A673 (cell line): Measurements from ENCODE around the gene ZC3H12D. TPM values are rescaled to one million over a fixed set of nuclear protein-coding genes. Genes with fewer than 3 reads are reported as not detected.

ENCODE experiments used
- BruUV-seq: library from RNA; stranded (reverse); fragments of 400-500 nt; replicated peaks from 2 replicates; lab custom pipeline; 2021; lab: Mats Ljungman, UMichigan
- CTCF ChIA-PET: fragments of 300-600 bp; sonication (Branson Sonifier 250); formaldehyde crosslinking; loops from one replicate; lab custom pipeline; 2022; ENCODE audit warnings: antibody characterized with exemption; lab: Charles Lee
- POLR2A ChIA-PET: fragments of 300-600 bp; sonication (Branson Sonifier 250); formaldehyde crosslinking; loops from one replicate; lab custom pipeline; 2022; ENCODE audit warnings: antibody characterized with exemption; ENCODE audit not compliant: low non-redundant PET; lab: Charles Lee
- DNase-seq: peaks from one replicate; pipeline ENCODE4 v3.0.0-alpha.2; 2015; ENCODE audit warnings: low spot score
- H3K27ac ChIP-seq: fragments of 200-600 bp; sonication (generic); 2 replicates; pipeline ENCODE4 v1.5.1; 2016; ENCODE audit warnings: mixed run types, low read depth, mild to moderate bottlenecking, mixed read lengths, antibody characterized with exemption, low read length; ENCODE audit not compliant: poor library complexity, severe bottlenecking
- H3K27me3 ChIP-seq: fragments of 200-600 bp; sonication (generic); replicated peaks from 2 replicates; pipeline ENCODE4 v1.6.1; 2017; ENCODE audit warnings: mixed run types, low read depth, mild to moderate bottlenecking, mixed read lengths, antibody characterized with exemption, low read length; ENCODE audit not compliant: insufficient read depth, poor library complexity
- H3K36me3 ChIP-seq: fragments of 200-600 bp; sonication (generic); 2 replicates; pipeline ENCODE4 v1.6.1; 2016; ENCODE audit warnings: mixed run types, mild to moderate bottlenecking, mixed read lengths, antibody characterized with exemption, low read length; ENCODE audit not compliant: insufficient read depth, poor library complexity, severe bottlenecking
- H3K4me1 ChIP-seq: fragments of 200-600 bp; sonication (generic); 2 replicates; pipeline ENCODE4 v1.6.1; 2017; ENCODE audit warnings: mixed run types, mild to moderate bottlenecking, mixed read lengths, antibody characterized with exemption, low read length; ENCODE audit not compliant: insufficient read depth, poor library complexity, severe bottlenecking
- H3K4me3 ChIP-seq: fragments of 200-600 bp; sonication (generic); 2 replicates; pipeline ENCODE4 v1.5.1; 2016; ENCODE audit warnings: low read depth, mixed run types, mild to moderate bottlenecking, mixed read lengths, low read length; ENCODE audit not compliant: poor library complexity, severe bottlenecking
- H3K9me3 ChIP-seq: fragments of 200-600 bp; sonication (generic); 2 replicates; pipeline ENCODE4 v1.6.1; 2016; ENCODE audit warnings: mixed run types, low read depth, mild to moderate bottlenecking, mixed read lengths, antibody characterized with exemption, low read length; ENCODE audit not compliant: poor library complexity, severe bottlenecking
- EZH2 ChIP-seq: fragments of 200-600 bp; sonication (generic); IDR thresholded peaks from 2 replicates; pipeline ENCODE4 v1.6.1; 2017; ENCODE audit warnings: borderline replicate concordance, low read depth, mild to moderate bottlenecking, mixed read lengths, antibody characterized with exemption, low read length; ENCODE audit not compliant: poor library complexity, severe bottlenecking
- intact Hi-C: fragments of 100-400 bp; cut with micrococcal nuclease; formaldehyde crosslinking; loops from one replicate; pipeline ENCODE4 v1.10.0; 2022; ENCODE audit not compliant: unreplicated experiment
- total RNA-seq: library from RNA; stranded (reverse); gene quantifications from 2 replicates; pipeline ENCODE4 v1.2.3, GENCODE V29; 2021
- TF ChIP-seq, protein P1 (sequence below): fragments of 300-800, 200-600 bp; sonication (generic); conservative IDR thresholded peaks from 2 replicates; pipeline ENCODE4 v1.5.1; 2017; ENCODE audit warnings: low read depth, mild to moderate bottlenecking, antibody characterized with exemption, low read length, moderate library complexity, mixed read lengths

The ZC3H12D gene
- total RNA-seq, 1 experiment from 2014 or later: 0.30 TPM

DNA sequence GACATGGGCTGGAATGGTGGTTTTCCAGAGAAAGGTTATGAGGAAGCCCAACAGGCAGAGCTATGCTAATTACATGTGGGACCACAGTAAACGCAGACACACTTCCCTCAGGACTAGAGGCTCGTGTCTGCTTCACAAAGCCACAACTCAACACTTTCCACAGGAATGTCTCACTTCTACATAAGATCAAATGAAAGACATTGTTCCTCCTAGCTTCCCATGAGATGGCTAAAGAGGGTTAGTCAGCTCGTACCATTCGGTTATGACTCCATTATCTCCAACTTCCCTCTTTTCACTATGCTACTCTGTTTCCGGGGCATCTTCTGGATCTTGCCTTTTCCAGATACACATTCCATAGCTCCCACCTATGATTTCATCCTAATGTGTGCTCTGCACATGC lies 29.1 kb upstream of the ZC3H12D start:
- no peaks in the 10 kb centered on the region for H3K9me3 ChIP-seq
- no peaks in the 10 kb centered on the region for H3K4me1 ChIP-seq
- H3K4me3 ChIP-seq: no peak overlapping the region
- DNase-seq: no peak
- ChIA-PET POLR2A (no interaction called here), CTCF (no interaction called here)
- no peaks in the 10 kb centered on the region for H3K27me3 ChIP-seq
- BruUV-seq: no TSS peak
- TF ChIP-seq, protein P1, sequence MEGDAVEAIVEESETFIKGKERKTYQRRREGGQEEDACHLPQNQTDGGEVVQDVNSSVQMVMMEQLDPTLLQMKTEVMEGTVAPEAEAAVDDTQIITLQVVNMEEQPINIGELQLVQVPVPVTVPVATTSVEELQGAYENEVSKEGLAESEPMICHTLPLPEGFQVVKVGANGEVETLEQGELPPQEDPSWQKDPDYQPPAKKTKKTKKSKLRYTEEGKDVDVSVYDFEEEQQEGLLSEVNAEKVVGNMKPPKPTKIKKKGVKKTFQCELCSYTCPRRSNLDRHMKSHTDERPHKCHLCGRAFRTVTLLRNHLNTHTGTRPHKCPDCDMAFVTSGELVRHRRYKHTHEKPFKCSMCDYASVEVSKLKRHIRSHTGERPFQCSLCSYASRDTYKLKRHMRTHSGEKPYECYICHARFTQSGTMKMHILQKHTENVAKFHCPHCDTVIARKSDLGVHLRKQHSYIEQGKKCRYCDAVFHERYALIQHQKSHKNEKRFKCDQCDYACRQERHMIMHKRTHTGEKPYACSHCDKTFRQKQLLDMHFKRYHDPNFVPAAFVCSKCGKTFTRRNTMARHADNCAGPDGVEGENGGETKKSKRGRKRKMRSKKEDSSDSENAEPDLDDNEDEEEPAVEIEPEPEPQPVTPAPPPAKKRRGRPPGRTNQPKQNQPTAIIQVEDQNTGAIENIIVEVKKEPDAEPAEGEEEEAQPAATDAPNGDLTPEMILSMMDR: no peak
- no peak for TF ChIP-seq EZH2
- H3K27ac ChIP-seq: no peak overlapping the region
- H3K36me3 ChIP-seq: peaks cover 11% of the 10 kb centered on the region
- intact Hi-C loops: no loop called here

DNA sequence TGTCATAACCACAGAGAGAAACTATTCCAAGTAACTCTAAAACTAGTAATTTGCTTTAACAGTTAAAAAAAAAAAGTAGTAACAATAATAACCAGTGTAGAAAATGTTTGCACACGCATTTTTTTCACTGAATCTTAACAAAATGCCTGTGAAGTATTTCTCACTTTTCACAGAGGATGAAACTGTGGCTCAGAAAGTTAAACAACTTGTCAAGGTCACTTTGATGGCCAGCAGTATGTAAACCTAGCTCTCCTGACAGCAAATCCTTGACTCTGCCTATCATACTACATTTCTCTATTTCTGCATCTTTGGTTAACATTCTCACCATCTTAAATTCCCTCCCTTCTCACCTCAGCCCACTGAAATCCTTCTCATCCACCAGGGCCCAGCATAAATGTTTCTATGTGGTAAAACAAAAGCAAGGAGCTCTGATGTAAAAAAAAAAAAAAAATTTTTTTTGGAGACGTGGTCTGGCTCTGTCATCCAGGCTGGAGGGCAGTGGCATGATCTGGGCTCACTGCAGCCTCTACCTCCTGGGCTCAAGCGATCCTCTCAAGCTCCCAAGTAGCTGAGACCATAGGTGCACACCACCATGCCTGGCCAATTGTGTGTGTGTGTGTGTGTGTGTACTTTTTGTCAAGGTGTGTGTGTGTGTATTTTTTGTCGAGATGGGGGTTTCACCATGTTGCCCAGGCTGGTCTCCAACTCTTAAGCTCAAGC lies 26.1 kb upstream of the ZC3H12D start:
- H3K4me1 ChIP-seq: no peaks in the 10 kb centered on the region
- ChIA-PET POLR2A (interaction anchor here (0.7 kb wide), 1 partner anchor 437 kb away, joined by 5 read pairs; no protein-coding TSS in a partner anchor), CTCF (no interaction called here)
- intact Hi-C loops: no loop called here
- no TSS peak for BruUV-seq
- no peak overlapping the region for H3K4me3 ChIP-seq
- TF ChIP-seq, protein P1: no peak
- no peak for TF ChIP-seq EZH2
- no peaks in the 10 kb centered on the region for H3K36me3 ChIP-seq
- H3K27ac ChIP-seq: no peak overlapping the region
- H3K9me3 ChIP-seq: no peaks in the 10 kb centered on the region
- no peak for DNase-seq
- H3K27me3 ChIP-seq: no peaks in the 10 kb centered on the region

DNA sequence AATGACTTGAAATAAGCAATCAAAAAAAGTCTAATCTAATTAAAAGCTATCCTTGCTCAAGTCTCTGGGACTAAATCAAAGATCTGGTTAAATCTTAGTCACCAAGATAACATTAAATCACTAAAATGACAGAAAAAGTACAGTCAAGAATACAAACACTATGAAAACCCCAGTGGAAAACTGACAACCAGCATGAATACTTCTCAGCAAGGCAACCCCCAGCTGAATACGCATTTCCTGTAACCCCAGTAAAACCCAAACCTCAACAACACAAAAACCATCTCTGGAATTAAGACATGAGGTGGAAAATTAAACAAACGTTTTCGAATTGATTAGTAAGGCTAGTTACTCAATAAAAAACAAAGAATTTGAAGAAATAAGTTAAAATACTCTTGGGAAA lies 23.7 kb upstream of the ZC3H12D start:
- intact Hi-C loops: no loop called here
- Histone ChIP-seq H3K27me3 (no peaks in the 10 kb centered on the region), H3K36me3 (no peaks in the 10 kb centered on the region), H3K9me3 (no peaks in the 10 kb centered on the region), H3K27ac (no peak overlapping the region), H3K4me1 (no peaks in the 10 kb centered on the region), H3K4me3 (no peak overlapping the region)
- ChIA-PET CTCF (no interaction called here), POLR2A (no interaction called here)
- TF ChIP-seq, protein P1: no peak
- no peak for TF ChIP-seq EZH2
- DNase-seq: no peak
- BruUV-seq: no TSS peak
